Coronary artery (tissue), 2 donors: ENCODE data around the gene C12orf42.

Experiments used
- DNase-seq: peaks from one replicate; pipeline ENCODE4 v3.0.0-alpha.2; 2017; ENCODE audit warnings: low spot score
- H3K27ac ChIP-seq, 2 donors: fragments of 200-600 bp; sonication (generic); one replicate each; pipeline ENCODE4 v1.5.1; 2016 to 2019
- H3K4me3 ChIP-seq: fragments of 200-600 bp; sonication (generic); 2 replicates; pipeline ENCODE4 v1.5.1; 2016; ENCODE audit warnings: mild to moderate bottlenecking, moderate library complexity
- TF ChIP-seq, protein P1 (sequence below): fragments of 200-600 bp; sonication (generic); IDR thresholded peaks from one replicate; pipeline ENCODE4 v1.5.1; 2019; ENCODE audit warnings: antibody characterized with exemption

C12orf42 gene

DNA sequence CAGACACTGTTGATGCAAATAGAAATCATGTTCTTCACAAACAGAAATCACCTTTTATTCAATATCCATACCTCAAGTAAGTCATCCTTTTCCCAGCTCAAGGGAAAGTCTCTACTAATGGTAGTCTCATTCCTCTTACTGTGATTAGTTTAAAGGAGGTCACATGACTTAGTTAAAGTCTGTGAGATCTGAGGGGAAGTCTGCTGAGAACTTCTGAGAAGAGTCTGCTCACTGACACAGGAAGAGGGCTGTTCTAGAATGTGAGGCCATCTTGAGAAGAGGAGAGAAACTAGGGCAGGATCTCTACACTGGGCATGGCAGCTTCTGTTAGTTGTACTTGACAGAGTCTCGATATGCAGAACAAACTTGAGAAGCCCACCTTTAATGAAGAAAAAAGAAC, 146.8 kb downstream of the C12orf42 start:
- DNase-seq, result no peak
- Histone ChIP-seq H3K4me3 (no peak overlapping the region), H3K27ac (no peak overlapping the region)
- TF ChIP-seq, protein P1, sequence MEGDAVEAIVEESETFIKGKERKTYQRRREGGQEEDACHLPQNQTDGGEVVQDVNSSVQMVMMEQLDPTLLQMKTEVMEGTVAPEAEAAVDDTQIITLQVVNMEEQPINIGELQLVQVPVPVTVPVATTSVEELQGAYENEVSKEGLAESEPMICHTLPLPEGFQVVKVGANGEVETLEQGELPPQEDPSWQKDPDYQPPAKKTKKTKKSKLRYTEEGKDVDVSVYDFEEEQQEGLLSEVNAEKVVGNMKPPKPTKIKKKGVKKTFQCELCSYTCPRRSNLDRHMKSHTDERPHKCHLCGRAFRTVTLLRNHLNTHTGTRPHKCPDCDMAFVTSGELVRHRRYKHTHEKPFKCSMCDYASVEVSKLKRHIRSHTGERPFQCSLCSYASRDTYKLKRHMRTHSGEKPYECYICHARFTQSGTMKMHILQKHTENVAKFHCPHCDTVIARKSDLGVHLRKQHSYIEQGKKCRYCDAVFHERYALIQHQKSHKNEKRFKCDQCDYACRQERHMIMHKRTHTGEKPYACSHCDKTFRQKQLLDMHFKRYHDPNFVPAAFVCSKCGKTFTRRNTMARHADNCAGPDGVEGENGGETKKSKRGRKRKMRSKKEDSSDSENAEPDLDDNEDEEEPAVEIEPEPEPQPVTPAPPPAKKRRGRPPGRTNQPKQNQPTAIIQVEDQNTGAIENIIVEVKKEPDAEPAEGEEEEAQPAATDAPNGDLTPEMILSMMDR, result no peak

DNA sequence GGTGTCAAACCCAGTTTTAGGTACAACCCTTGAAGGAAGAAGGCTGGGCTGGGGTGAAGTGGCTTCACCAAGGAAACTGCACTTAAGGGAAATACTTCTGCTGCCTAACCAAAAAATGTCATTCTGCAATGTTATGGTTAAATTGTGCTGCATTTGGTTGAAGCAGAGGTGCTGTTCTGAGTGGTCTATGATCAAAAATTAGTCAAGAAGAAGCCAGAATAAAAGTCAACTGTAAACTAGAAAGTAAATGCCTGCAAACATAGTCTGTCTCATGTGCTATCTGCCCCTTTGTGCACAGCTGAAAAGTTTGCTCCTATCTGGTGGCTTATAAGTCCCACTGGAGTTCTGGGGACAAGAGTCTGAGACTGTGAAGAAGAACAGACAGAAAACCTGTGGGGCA, 158.8 kb downstream of the C12orf42 start:
- no peak overlapping the region for H3K27ac ChIP-seq
- no peak overlapping the region for H3K4me3 ChIP-seq
- DNase-seq, result no peak
- TF ChIP-seq, protein P1, result no peak

DNA sequence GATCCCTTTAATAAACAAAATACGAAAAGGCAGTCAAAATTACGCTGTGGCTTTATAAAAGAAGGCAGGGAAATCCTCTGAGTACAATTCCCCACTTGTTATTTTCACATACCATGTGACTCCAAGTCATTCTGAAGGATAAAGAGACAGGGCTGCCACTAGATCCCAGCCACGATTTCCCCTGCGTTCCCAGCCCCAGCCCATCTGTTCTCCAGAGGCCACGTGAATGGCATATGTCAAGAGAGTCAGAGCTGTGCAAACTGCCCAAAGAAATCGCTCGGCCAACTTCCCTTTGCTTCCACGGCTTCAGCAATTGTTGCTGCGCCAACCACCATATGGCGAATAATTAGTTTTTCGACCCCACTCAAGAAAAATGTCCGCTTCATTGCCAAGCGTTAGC, 161.3 kb downstream of the C12orf42 start:
- TF ChIP-seq, protein P1, result no peak
- no peak for DNase-seq
- no peak overlapping the region for H3K4me3 ChIP-seq
- no peak overlapping the region for H3K27ac ChIP-seq

DNA sequence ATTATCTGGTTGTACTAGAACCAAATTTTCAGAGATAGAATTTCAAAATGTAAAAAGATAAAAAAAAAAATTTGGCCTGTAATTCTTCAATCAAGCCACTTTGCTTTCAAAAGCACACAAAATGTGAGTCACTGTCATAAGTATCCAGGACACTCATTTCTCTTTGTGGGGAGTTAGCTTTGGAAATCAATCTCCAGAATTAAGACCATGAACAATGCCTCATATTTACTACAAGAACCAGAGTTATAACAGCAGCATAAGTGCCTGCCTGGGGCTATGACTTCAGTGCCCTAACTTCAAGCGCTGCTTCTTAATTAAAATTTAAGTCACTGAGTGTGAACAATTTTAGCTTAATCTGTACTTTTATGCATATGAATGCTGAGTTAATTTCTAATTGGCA, 162.1 kb downstream of the C12orf42 start:
- TF ChIP-seq, protein P1, result no peak

DNA sequence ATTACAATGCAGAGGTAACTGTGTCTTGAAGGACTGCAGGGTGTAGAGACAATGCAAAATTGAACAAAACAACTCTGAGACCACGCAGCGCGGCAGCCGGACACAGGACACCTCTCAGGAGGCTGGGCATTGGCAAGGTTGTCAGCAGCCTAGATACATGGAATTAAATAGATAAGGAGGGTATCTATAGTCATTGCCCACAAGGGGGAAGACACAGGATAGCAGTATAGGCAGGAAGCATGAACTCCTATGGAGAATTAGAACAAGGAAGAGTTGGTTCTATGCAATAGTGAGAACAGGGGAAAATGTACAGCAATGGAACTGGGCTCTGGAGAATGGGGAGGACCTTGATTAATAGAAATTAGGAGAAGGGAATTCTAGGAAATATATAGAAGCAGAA, 164.1 kb downstream of the C12orf42 start:
- Histone ChIP-seq H3K27ac (no peak overlapping the region), H3K4me3 (no peak overlapping the region)
- TF ChIP-seq, protein P1, result no peak
- DNase-seq, result no peak

More for the DNA sequence above, 162.1 kb downstream of the C12orf42 start:
- no peak overlapping the region for H3K4me3 ChIP-seq
- H3K27ac ChIP-seq, result no peak overlapping the region
- no peak for DNase-seq

DNA sequence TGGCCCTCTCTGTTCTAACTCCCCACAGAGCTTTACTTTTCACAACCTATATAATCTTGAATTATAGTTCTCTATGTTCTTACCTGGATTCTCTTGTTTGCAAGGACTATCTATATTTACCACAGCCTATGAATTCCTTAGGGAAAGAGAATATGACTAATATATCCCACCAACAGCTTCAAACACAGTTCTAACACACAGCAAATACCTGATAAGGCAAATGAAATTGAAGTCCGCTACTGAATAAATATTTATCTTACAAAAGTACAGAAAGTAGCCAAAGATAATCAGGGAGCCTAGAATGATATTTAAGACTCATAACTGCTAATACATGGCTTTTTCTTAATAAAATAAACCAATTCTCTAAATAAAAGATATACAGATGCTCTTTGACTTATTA, 165.1 kb downstream of the C12orf42 start:
- TF ChIP-seq, protein P1, result no peak
- no peak overlapping the region for H3K27ac ChIP-seq
- no peak overlapping the region for H3K4me3 ChIP-seq
- no peak for DNase-seq

DNA sequence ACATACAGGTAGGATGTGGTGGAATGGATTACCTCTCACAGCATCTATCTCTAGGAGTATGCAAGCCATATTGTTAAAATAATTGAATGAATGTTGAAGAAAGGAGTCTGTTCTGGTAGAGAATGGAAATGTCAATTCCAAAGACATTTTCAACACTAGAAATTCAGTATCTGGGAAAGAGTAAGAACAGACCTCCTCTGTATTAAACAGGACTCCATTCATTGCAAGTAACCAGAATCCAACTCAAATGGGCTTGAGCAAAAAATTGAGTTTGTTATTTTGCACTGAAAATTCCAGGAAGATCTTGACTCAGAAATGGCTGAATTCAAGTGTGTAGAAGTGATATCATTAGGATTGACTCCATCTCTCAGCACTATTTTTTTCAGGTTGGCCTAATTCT, 168.1 kb downstream of the C12orf42 start:
- no peak overlapping the region for H3K4me3 ChIP-seq
- H3K27ac ChIP-seq, result no peak overlapping the region
- DNase-seq, result no peak
- TF ChIP-seq, protein P1, result no peak
